ENCODE measurements around the gene MRPS18B.

- TF ChIP-seq, protein P1, sequence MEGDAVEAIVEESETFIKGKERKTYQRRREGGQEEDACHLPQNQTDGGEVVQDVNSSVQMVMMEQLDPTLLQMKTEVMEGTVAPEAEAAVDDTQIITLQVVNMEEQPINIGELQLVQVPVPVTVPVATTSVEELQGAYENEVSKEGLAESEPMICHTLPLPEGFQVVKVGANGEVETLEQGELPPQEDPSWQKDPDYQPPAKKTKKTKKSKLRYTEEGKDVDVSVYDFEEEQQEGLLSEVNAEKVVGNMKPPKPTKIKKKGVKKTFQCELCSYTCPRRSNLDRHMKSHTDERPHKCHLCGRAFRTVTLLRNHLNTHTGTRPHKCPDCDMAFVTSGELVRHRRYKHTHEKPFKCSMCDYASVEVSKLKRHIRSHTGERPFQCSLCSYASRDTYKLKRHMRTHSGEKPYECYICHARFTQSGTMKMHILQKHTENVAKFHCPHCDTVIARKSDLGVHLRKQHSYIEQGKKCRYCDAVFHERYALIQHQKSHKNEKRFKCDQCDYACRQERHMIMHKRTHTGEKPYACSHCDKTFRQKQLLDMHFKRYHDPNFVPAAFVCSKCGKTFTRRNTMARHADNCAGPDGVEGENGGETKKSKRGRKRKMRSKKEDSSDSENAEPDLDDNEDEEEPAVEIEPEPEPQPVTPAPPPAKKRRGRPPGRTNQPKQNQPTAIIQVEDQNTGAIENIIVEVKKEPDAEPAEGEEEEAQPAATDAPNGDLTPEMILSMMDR (IDR thresholded peaks at IDR 0.05; ENCODE audit: borderline replicate concordance, extremely low read depth, low read length, poor library complexity, severe bottlenecking), result no peak
- TF ChIP-seq EZH2 (IDR thresholded peaks at IDR 0.05; ENCODE audit: borderline replicate concordance, low read depth, low read length, severe bottlenecking), result no peak
Measured at GRCh38 chr6:30573113-30573512, 44.5 kb upstream of the MRPS18B start.

Measured in DND-41 (cell line).